Activated T-cell treated with anti-CD3 and anti-CD28 coated beads, Interleukin-2, amount 50 U/mL, for 72 hours (primary cell): ENCODE measurements around the gene TMUB2. TPM values are rescaled to one million over a fixed set of nuclear protein-coding genes. Genes with fewer than 3 reads are reported as not detected.
A peak's percentile ranks its signal among the peaks of the same experiment; 100 is the strongest.

Source experiments
- ATAC-seq, 2 donors: fragments of 150-1000 bp; cut with Tn5 transposase; replicated peaks in 1 of 2; 2 replicates each; pipeline ENCODE4 v1.10.0; 2021; ENCODE audit warnings: moderate library complexity in 2 of 2, mild to moderate bottlenecking in 1 of 2
- DNase-seq, 2 donors: peaks; one replicate each; pipeline ENCODE4 v3.0.0; 2021 to 2022; ENCODE audit warnings: mixed read lengths in 1 of 2
- H3K27ac Mint-ChIP-seq: one replicate; pipeline ENCODE4 v1.8.0; 2022; ENCODE audit warnings: mild to moderate bottlenecking, moderate library complexity, mixed read lengths
- H3K27me3 Mint-ChIP-seq: one replicate; pipeline ENCODE4 v1.8.0; 2022; ENCODE audit warnings: low read depth, mixed read lengths
- H3K36me3 Mint-ChIP-seq, 2 donors: one replicate each; pipeline ENCODE4 v1.8.0; 2022; ENCODE audit warnings: mixed read lengths in 2 of 2, mild to moderate bottlenecking in 1 of 2; ENCODE audit not compliant: insufficient read depth in 2 of 2
- H3K4me1 Mint-ChIP-seq: one replicate; pipeline ENCODE4 v1.8.0; 2022; ENCODE audit warnings: low read depth, mixed read lengths
- H3K4me3 Mint-ChIP-seq, 2 donors: one replicate each; pipeline ENCODE4 v1.8.0; 2022; ENCODE audit warnings: mild to moderate bottlenecking in 2 of 2, mixed read lengths in 2 of 2, moderate library complexity in 2 of 2
- H3K9me3 Mint-ChIP-seq, 2 donors: one replicate each; pipeline ENCODE4 v1.8.0; 2022; ENCODE audit warnings: mixed read lengths in 2 of 2
- total RNA-seq, 2 donors: library from RNA; stranded (reverse); gene quantifications; one replicate each; pipeline ENCODE4 v1.2.3, GENCODE V29; 2022

TMUB2 gene
- total RNA-seq, 2 donors from 2014 or later = 40.8 to 46.2 TPM

- H3K4me3 Mint-ChIP-seq = peak overlapping the region in 1 of 2 donors; percentile 28
- H3K27me3 Mint-ChIP-seq = no peaks in the 10 kb centered on the region
These were observed 26.0 kb downstream of the TMUB2 start for GRCh38 chr17:44212507-44213402.

DNA sequence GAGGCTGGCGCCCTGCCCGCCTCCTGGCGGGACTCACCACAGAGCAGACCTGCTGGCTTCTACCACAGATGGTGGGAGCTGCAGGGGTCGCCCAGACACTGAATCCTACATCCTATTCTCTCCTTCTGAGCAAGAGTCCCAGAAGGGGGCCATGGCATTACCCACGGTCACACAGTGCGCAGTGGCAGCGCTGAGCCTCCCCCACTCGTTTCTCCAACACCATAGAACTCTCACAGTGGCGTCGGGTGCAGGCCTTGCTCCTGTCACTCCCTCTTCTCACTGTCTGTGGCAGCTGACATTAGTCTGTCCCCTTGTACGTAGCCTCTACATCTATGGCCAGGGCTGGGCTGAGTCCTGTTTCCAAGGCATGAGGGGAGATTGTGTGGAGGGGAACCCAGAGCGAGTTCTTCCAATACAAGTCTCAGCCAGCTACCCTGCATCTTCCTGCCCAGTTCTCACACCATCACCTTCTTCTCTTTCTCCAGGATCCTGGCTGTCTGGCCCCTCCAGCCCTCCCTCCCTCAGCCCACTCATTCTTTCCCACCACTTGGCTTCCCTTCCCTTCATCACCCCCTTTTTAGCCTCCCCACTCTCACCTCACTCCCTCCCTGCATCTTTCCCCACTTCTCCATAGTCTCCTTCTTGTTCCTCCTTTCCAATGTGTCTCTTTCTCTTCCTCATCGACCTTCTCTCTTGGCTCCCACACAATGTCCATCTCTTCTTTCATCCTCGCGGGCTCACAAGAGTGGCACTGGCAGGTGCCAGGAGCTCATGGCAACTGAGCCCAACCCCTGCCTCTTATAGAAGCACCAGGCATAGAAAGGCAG, 26.8 kb downstream of the TMUB2 start:
- Mint-ChIP-seq H3K4me3 (peak overlapping the region in 1 of 2 donors; percentile 28), H3K27me3 (no peaks in the 10 kb centered on the region), H3K4me1 (peaks cover 75% of the 10 kb centered on the region), H3K27ac (peak overlapping the region; percentile 56), H3K36me3 (peaks cover 22 to 28% of the 10 kb centered on the region in 2 donors), H3K9me3 (no peaks in the 10 kb centered on the region)
- no peak for ATAC-seq
- DNase-seq = no peak

More at GRCh38 chr17:44212507-44213402, 26.0 kb downstream of the TMUB2 start:
- peaks cover 25 to 35% of the 10 kb centered on the region in 2 donors for H3K36me3 Mint-ChIP-seq
- H3K27ac Mint-ChIP-seq = peak overlapping the region; percentile 75
- ATAC-seq = no peak
- DNase-seq = no peak
- peaks cover 80% of the 10 kb centered on the region for H3K4me1 Mint-ChIP-seq
- no peaks in the 10 kb centered on the region for H3K9me3 Mint-ChIP-seq

DNA sequence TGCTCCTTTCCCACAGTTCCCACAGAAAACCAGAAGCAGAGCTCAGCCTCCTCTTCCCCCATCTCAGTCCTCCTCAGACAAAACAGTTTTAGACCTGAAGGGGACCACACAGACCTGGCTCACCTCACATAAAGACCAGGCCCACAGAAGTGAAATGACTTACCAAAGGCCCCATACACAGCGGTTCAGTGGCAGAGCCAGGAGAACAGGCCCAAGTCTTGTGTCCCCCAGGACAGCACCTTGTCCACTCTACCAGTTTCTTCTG, 27.4 kb downstream of the TMUB2 start:
- H3K27ac Mint-ChIP-seq = peak overlapping the region; percentile 56
- peaks cover 21 to 26% of the 10 kb centered on the region in 2 donors for H3K36me3 Mint-ChIP-seq
- no peak for ATAC-seq
- H3K4me3 Mint-ChIP-seq = no peak overlapping the region
- DNase-seq = no peak
- no peaks in the 10 kb centered on the region for H3K27me3 Mint-ChIP-seq
- peaks cover 69% of the 10 kb centered on the region for H3K4me1 Mint-ChIP-seq
- no peaks in the 10 kb centered on the region for H3K9me3 Mint-ChIP-seq

DNA sequence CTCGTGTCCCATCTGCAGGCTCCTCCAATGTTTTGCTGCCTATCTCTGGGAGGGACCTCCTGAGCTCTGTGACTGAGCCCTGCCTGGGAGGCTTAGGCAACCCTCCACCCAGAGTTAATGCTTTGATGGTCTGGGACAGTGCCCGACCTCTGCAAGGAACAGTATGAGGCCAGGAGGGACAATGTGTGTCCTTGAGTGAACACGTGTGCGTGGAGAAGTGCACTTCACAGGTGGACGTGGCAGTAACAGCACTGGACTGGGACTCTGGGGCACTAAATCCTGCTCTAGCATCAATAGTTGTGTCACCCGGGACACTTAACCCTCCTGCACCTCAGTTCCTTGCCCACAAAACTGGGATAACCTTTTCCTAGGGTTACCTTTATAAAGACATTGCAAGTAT, 28.1 kb downstream of the TMUB2 start:
- H3K9me3 Mint-ChIP-seq = no peaks in the 10 kb centered on the region
- peak overlapping the region; percentile 18 for H3K27ac Mint-ChIP-seq
- peak overlapping the region; percentile 8 to 40 for H3K4me3 Mint-ChIP-seq
- H3K27me3 Mint-ChIP-seq = no peaks in the 10 kb centered on the region
- peaks cover 62% of the 10 kb centered on the region for H3K4me1 Mint-ChIP-seq
- peaks cover 20 to 21% of the 10 kb centered on the region in 2 donors for H3K36me3 Mint-ChIP-seq
- DNase-seq (no peak), ATAC-seq (no peak)

DNA sequence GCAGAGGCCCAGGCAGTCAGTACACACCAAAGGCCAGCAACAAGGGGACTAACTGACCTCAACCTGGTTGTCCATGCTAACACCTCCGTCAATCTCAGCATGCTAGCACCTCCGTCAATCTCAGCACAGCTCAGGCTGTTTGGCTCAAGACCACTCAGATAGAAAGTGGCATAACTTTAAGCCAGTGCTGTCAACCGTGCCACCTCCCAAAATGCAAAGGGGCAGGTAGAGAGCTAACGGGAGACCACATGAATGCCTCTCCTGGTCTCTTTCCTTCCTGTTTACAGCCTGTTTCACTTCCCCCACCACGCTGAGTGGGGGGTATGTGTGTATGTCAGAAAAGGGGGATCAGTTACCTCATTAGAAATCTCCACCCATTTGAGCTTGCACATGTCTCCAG, 29.4 kb downstream of the TMUB2 start:
- H3K4me3 Mint-ChIP-seq = peak overlapping the region; percentile 87 to 96
- no peaks in the 10 kb centered on the region for H3K9me3 Mint-ChIP-seq
- ATAC-seq (no peak), DNase-seq (peak in 1 of 2 donors; percentile 40)
- H3K27ac Mint-ChIP-seq = peak overlapping the region; percentile 79
- H3K4me1 Mint-ChIP-seq = peaks cover 56% of the 10 kb centered on the region
- H3K36me3 Mint-ChIP-seq = peaks cover 21 to 22% of the 10 kb centered on the region in 2 donors
- H3K27me3 Mint-ChIP-seq = no peaks in the 10 kb centered on the region

- no peak for ATAC-seq
- peaks cover 21 to 22% of the 10 kb centered on the region in 2 donors for H3K36me3 Mint-ChIP-seq
- H3K4me3 Mint-ChIP-seq = peak overlapping the region; percentile 87 to 96
- H3K9me3 Mint-ChIP-seq = no peaks in the 10 kb centered on the region
- DNase-seq = no peak
- no peaks in the 10 kb centered on the region for H3K27me3 Mint-ChIP-seq
- peak overlapping the region; percentile 79 for H3K27ac Mint-ChIP-seq
- H3K4me1 Mint-ChIP-seq = peaks cover 56% of the 10 kb centered on the region
These were observed 29.9 kb downstream of the TMUB2 start for GRCh38 chr17:44216694-44217093.

GRCh38 chr17:44217738-44218343, 31.1 kb downstream of the TMUB2 start:
- peak in 1 of 2 donors; percentile 35 for DNase-seq
- no peak for ATAC-seq
- Mint-ChIP-seq H3K36me3 (peaks cover 22 to 24% of the 10 kb centered on the region in 2 donors), H3K27me3 (no peaks in the 10 kb centered on the region), H3K9me3 (no peaks in the 10 kb centered on the region), H3K27ac (peak overlapping the region; percentile 60), H3K4me1 (peaks cover 62% of the 10 kb centered on the region), H3K4me3 (peak overlapping the region; percentile 87 to 96)

- Mint-ChIP-seq H3K4me1 (peaks cover 56% of the 10 kb centered on the region), H3K27ac (peak overlapping the region; percentile 60), H3K36me3 (peaks cover 20 to 23% of the 10 kb centered on the region in 2 donors), H3K4me3 (peak overlapping the region; percentile 87 to 96), H3K27me3 (no peaks in the 10 kb centered on the region), H3K9me3 (no peaks in the 10 kb centered on the region)
- ATAC-seq = peak; percentile 45 to 61
- DNase-seq = peak; percentile 90 to 91
These were observed 31.8 kb downstream of the TMUB2 start for GRCh38 chr17:44218344-44219107.

DNA sequence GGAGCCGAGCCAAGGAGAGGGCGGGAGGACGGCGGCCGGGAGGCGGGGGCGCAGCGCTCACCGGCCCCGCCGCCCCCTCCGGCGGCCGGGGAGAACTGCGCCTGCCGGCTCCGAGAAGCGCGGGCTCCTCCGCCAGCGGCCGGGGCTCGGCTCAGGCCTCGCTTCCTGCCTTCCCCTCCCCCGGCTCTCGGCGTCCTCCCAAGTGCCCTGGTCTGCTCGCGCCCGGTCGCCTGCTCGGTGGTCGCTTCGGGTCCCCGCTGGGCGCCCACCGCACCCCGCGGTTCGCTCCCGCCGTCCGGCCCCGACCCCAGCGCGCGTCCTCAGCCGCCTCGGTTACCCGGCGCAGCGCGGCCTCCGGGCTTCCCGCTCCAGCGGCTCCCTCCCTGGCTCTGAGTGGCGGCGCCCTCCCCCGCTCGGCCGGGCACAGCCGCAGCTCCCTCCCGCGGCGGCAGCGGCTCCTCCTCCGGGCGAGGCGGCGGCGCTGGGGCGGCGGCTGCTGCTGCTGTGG, 32.4 kb downstream of the TMUB2 start:
- Mint-ChIP-seq H3K36me3 (peaks cover 14 to 17% of the 10 kb centered on the region in 2 donors), H3K27ac (no peak overlapping the region), H3K4me3 (peak overlapping the region in 1 of 2 donors; percentile 15), H3K4me1 (peaks cover 49% of the 10 kb centered on the region), H3K27me3 (no peaks in the 10 kb centered on the region), H3K9me3 (no peaks in the 10 kb centered on the region)
- DNase-seq (peak; percentile 84 to 87), ATAC-seq (peak; percentile 52 to 60)

- peak; percentile 73 to 82 for DNase-seq
- Mint-ChIP-seq H3K27me3 (no peaks in the 10 kb centered on the region), H3K9me3 (no peaks in the 10 kb centered on the region), H3K4me1 (peaks cover 44% of the 10 kb centered on the region), H3K27ac (peak within 1 kb of the TSS; percentile 99), H3K4me3 (peak within 1 kb of the TSS; percentile 96), H3K36me3 (peaks cover 11 to 15% of the 10 kb centered on the region in 2 donors)
- ATAC-seq = peak; percentile 20 to 31
These were observed 32.9 kb downstream of the TMUB2 start, which contains the start of gene UBTF for GRCh38 chr17:44219616-44220212. UBTF (minus strand) TSS chr17:44219675; CDS start chr17:44218229, 1,446 bp downstream.

DNA sequence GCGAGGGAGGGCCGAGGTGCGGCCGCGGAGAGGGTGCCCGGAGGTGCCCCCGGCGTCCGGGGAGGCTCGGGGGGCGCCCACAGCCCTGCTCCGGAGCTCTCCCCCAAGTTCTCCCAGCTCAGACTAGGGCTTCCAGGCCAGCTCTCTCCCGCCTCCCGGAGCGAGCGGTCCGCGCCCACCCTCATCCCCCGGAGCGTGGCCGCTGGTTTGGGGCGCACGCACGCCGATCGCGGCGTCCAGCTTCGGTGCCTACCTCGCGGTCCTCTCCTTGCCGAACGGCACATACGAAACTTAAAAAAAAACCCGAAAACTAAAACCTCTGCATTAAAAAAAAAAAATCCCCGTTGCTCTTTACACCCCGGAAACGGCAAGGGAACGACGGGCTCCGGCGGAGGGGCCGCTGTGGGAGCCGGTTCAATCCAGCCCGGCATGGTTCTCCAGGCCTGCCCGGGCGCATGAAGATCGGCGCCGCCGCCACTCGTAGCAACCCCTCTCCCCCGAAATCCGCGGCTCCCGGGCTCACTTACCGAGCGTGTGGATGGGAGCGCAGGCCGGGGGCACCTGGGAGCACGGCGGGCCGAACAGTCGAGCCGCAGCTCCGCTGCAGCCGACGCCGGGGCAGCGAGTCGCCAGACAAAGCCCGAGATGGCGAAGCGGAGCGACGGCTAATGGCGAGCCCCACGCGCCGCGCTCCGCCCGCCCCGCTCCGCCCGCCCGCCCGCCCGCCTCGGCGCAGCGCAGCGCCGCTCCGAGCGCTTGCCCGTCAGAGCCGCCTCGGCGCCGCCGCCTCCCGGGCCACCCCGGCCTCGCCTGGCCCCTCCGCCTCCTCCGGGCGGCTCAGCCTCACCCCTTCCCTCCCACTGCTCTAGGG, 33.7 kb downstream of the TMUB2 start:
- Mint-ChIP-seq H3K36me3 (peaks cover 7 to 11% of the 10 kb centered on the region in 2 donors), H3K4me3 (peak overlapping the region; percentile 93 to 96), H3K27me3 (no peaks in the 10 kb centered on the region), H3K27ac (peak overlapping the region; percentile 99), H3K9me3 (no peaks in the 10 kb centered on the region), H3K4me1 (peaks cover 39% of the 10 kb centered on the region)
- DNase-seq = peak; percentile 61
- ATAC-seq = peak; percentile 24 to 30
